Lung microvascular endothelial cell (primary cell): ENCODE measurements around the gene EVA1B. TPM values are rescaled to one million over a fixed set of nuclear protein-coding genes. Genes with fewer than 3 reads are reported as not detected.

Experiments used
- DNase-seq, 2 donors: peaks; one replicate each; pipeline versions ENCODE4 v3.0.0 to v3.0.0-alpha.2; 2010; ENCODE audit warnings: low read depth in 2 of 2
- total RNA-seq: library from RNA; depleted of rRNA; stranded (reverse); fragments of >200 nt; gene quantifications from 2 replicates; pipeline ENCODE4 v1.2.1, GENCODE V29; 2014

Gene EVA1B
- total RNA-seq, 1 donor from 2014 or later = 109 TPM

- DNase-seq = no peak
These were observed 2.7 kb downstream of the EVA1B start for GRCh38 chr1:36320767-36321118.

DNA sequence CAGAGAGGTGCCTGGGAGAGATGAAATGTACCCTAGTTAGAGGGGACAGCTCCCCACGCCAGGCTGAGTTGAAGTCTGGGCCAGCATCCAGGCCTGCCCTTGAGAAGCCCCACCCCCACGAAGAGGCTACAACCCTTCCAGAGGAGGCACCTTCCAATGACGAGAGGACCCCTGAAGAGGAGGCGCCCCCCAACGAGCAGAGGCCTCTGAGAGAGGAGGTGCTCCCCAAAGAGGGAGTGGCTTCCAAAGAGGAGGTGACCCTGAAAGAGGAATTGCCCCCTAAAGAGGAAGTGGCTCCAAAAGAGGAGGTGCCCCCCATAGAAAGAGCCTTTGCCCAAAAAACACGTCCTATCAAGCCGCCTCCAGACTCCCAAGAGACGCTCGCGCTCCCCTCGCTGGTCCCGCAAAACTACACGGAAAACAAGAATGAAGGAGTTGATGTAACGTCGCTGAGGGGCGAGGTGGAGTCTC, 3.1 kb downstream of the EVA1B start:
- no peak for DNase-seq

GRCh38 chr1:36309397-36309796, 14.0 kb downstream of the EVA1B start:
- no peak for DNase-seq

GRCh38 chr1:36307601-36308330, 15.7 kb downstream of the EVA1B start:
- no peak for DNase-seq

GRCh38 chr1:36306902-36307456, 16.5 kb downstream of the EVA1B start:
- peak; percentile 92 to 93 for DNase-seq

DNA sequence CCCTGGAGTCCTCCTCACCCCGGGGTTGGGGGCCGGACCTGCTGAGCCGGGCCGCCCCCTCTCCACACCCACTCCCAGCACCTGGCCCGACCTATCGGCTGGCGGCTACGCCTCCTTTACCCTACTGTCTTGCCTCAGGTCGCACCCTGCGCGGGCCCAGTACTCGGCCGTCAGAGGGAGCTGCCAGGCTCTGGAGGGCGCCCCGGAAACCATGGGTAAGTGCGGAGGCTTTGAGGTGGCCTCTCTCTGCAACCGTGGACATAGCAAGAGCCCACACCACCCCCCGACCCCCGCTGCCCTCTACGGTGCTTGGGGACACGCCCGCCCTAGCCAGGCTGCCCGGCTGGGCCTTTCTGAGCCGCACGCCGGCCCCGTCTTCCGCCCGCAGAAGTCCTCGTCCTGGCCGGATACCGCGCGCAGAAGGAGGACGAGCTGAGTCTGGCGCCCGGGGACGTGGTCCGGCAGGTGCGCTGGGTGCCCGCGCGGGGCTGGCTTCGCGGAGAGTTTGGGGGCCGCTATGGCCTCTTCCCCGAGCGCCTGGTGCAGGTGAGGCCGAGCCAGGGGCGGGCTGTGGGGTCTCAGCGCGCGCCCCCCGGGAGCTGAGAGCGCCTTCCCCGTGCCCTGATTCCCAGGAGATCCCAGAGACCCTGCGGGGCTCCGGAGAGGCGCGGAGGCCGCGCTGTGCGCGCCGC, 17.1 kb downstream of the EVA1B start, which contains the start of gene SH3D21:
Gene SH3D21 (plus strand): TSS at position 159 of the 692 bp plus-strand sequence. CDS start 53 bp downstream, at position 212.
- peak in 1 of 2 donors; percentile 43 for DNase-seq

- DNase-seq = no peak
These were observed 17.6 kb downstream of the EVA1B start for GRCh38 chr1:36305915-36306209.

DNA sequence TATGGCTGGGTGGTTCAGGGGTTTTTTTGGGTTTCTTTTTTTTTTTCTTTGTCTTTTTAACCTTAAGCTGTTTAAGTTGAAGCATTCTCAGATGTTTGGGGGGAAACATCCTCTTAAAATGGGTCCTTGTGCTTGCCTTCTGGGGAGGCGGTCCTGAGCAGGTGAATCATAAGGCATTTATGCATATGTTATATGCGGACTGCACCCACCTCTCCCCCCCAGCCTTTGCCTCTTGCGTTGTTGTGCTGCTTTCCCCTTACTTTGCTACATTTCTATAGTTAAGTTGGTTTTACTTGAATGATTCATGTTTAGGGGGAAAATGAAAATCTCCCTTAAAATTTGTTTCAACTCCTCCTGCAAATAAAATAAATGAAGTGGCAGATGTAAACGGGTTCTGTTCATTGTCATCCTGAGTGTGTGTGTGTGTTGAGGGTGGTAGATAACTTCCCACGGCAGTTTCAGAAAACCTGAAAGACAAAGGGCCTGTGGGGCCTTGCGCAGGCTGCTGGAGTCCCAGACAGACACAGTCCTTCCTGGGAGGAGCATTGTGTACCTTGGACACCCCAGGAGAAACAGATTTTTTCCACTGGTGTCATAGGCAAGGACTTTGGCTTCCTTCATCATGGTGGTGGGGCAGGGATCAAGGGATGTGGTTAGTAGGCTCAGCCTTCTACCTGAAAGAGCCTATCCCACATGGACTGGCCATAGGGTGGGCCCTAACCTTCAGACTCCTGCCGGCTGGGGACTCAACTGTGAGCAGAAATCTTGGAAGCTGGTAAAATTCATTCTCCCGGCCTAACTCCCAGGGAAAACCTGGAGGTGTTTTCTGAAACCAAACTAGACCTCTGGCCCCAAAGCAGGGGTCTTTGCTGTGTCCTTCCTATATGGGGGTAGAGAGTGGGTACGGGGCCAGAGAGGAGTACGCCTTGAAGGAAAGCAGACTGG, 18.2 kb downstream of the EVA1B start:
- DNase-seq = no peak

GRCh38 chr1:36304521-36304920, 18.9 kb downstream of the EVA1B start:
- DNase-seq = no peak

GRCh38 chr1:36303650-36304360, 19.6 kb downstream of the EVA1B start:
- no peak for DNase-seq

DNA sequence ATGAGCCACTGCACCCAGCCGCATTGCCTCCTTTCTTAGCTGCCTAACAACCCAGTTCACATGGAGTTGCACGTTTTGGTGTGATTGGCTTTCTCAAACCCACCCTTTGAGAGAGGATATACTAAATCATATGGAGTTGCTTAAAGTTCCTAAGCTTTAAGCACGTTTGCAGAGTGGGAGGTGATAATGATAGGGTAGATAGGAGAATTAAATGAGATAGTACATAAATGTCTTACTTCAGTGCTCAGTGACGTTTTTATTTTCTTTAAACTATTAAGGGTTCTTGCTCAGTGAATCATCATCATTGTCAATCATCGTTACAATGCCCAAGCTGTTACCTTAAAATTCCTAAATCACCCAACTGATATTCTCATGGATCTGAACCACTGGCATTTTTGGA, 20.2 kb downstream of the EVA1B start:
- no peak for DNase-seq

GRCh38 chr1:36301220-36301619, 22.2 kb downstream of the EVA1B start:
- no peak for DNase-seq

DNA sequence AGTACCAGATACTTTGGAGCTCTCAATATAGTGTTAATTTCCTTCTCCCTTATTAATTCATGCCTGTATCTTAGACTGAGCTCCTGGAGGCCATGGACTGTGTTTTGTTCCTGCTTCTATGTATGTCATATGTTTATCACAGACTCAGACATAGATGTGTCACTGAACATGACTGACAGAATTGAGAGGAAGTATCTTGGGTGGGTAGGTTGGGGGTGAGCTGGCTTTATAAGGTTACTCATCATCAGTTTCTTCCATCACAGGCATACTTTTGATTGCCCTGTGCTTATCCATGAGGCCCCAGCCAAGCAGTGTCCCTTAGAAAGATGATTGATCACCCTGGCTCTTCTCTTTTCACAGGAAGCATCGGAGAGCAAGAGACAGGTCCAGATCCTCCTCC, 22.9 kb downstream of the EVA1B start:
- peak in 1 of 2 donors; percentile 61 for DNase-seq

DNA sequence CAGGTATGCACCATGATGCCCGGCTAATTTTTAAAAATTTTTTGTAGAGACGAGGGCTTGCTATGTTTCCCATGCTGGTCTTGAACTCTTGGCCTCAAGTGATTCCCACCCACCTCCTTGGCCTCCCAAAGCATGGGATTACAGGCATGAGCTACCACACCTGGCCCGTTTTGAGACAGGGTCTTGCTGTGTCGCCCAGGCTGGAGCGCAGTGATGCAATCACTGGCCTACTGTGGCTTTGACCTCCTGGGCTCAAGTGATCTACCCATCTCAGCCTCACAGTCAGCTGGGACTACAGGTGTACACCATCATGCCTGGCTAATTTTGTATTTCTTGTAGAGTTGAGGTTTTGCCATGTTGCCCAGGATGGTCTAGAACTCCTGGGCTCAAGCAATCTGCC, 24.8 kb downstream of the EVA1B start:
- no peak for DNase-seq

DNA sequence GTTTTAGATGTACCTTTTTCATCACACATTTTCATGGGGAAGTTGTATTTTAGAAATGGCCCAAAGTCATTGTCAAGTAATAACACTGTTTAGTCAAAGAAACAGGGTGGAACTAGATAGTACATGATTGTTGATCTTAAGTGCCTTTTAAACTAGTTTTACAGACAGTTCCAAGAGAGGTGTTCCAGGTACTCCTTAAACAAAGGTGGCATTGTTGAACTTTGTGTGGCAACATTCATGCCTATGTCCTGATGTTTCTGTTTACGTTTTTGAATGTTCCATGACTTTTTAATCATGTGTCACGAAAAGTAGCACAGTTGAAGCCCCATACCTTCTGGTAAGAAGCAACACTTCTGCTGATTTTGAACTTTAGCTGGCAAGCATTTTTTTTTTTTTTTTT, 26.4 kb downstream of the EVA1B start:
- no peak for DNase-seq

- no peak for DNase-seq
These were observed 28.1 kb downstream of the EVA1B start for GRCh38 chr1:36295390-36295789.

GRCh38 chr1:36287595-36287994, 35.9 kb downstream of the EVA1B start:
- DNase-seq = no peak

GRCh38 chr1:36286802-36287201, 36.6 kb downstream of the EVA1B start:
- DNase-seq = no peak

GRCh38 chr1:36285443-36286101, 37.9 kb downstream of the EVA1B start:
- DNase-seq = peak; percentile 90 to 93

- DNase-seq = no peak
These were observed 38.9 kb downstream of the EVA1B start for GRCh38 chr1:36284517-36284916.

DNA sequence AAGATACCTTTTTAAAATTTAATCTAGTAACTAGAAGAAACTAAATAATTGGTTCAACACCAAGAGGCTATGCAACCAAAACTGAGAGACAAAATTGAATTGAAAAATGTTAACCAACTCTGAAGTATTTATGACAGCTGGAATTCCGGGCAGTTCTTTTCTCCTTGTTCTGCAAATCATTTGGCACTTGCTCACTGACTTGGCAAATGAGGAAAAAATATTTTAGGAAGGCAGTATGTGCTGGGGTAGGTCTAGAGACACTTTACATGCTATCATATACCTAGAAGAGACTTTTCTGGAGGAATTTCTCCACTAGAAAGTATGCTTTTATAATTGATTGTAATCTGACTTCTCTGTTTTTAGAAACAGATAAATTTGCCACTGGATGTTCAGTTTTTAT, 39.4 kb downstream of the EVA1B start:
- DNase-seq = no peak
